D341Med (cell line): ENCODE results near the gene CMYA5.

ENCODE experiments used
- DNase-seq: peaks from one replicate; pipeline ENCODE4 v3.0.0; 2012; ENCODE audit warnings: low spot score

Gene CMYA5

GRCh38 chr5:79834754-79835714 is 145.4 kb downstream of the CMYA5 start:
- DNase-seq = no peak

DNA sequence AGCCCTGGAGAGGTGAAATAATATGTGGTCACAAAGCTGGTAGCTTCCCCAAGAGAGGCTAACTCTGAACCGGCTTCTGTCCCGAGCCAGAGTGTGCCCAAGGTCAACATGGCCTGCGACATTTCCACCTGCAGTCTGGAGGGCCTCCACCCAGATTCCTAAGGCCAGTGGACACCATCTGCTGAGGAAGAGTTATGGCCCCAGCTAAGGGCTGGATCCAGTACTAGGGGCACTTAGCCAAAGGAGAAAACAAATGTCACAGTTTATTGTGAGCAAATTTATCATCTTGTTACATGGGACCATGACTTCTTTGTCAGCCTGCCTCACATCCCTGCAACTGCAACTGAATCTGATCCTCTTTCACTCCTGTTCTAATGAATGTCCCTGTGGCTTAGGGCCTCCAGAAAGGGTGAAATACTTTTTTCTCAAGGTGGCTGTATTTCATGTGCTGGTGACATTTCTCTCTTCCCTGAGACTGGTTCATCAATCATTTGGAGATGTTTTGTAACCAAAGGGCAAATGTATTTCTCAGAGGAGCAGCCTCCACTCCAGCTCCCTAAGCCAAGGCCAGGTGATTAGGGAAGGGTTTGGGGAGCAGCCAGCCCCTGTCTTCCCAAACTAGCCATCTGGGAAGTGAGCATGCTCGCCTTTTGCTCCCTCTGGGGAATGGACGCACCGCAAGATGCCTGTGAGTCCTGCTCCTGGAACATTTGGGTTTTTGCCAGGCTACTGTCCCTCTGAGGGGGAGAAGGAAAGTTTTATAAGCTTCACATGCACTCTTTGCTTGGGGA is 148.3 kb downstream of the CMYA5 start:
- DNase-seq = no peak

GRCh38 chr5:79840084-79840990 is 150.7 kb downstream of the CMYA5 start:
- no peak for DNase-seq

GRCh38 chr5:79841172-79841571 is 151.5 kb downstream of the CMYA5 start:
- no peak for DNase-seq

- no peak for DNase-seq
These were observed 152.6 kb downstream of the CMYA5 start for GRCh38 chr5:79842006-79842881.

DNA sequence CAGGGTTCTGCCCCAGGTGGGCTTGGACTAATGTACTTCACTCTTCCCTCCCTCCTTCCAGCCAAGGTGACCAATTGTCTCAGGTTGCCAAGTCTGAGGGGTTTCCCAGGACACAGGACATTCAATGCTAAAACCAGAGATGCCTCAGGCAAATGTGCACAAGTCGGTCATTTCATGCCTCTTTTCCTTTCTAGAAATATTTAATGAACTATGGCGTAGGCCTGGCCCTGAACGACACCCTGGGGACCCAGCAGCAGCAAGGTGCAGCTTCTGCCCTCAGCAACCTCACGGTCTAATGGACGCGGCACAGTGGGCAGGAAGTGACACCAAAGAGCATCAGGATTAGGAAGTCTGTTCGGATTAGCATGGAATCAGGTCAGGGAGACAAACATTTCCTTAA is 153.4 kb downstream of the CMYA5 start:
- DNase-seq = no peak

DNA sequence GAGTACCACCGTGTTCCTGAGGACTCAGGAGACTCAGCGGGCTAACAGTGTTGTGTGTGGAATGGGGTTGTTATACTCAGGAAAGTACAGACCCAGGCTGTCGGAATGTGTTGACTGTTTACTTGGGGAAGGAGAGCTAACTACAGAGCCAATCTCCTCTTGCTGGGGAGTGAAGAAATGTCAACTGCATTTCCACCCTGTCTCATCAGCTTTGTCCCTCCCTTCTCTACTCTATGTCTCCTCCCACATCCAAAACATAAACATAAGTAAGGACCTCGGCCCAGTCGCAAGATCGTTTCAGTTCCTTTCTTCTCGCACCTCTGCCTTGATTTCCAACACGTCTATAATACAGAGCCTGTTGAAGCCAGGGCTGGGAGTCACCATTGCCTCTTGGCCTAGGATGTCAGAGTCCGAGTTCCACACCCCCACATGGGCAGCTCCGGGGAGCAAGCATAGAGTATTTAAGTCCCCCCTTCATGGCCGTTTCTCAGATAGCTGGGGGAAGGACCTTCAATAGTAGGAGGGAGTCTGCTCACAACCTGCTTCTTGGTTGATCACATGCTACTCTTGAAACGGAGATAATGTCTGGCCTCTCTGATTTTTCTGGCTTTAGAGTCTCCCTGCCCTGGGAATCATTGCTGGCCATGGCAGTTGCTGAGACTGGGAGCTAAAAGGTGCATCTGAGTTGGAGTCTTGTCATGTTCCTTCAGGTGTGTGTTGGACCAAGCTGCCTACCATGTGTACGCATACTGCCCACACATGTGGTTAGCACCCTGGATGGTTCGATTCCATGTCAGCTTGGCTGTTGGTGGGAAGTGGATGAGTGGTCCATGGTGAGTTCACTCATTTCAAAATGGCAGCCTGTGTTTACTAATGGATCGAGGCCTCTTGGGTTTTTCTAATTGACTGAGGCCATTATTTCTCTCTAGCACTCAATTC is 154.1 kb downstream of the CMYA5 start:
- peak; percentile 1 for DNase-seq

DNA sequence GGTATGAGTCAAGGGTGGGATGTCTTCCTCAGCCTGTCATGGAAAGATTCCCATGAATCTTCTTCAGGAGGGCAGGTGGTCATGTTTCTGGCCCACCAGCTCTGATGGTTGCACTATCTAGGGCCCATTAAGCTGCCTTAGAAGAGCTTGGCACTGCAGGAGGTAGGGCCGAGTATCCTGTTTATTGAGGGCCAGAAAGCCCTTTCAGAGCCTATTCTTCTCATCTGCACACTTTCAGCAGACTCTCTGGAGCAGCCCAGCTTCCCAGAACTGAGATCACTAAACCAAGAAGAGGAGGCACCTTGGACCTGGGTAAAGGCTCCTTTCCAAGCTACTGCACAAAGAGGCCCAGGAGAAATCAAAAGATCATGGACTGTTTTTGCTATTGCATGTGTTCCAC is 154.9 kb downstream of the CMYA5 start:
- no peak for DNase-seq

GRCh38 chr5:79845448-79846197 is 156.0 kb downstream of the CMYA5 start:
- DNase-seq = no peak

DNA sequence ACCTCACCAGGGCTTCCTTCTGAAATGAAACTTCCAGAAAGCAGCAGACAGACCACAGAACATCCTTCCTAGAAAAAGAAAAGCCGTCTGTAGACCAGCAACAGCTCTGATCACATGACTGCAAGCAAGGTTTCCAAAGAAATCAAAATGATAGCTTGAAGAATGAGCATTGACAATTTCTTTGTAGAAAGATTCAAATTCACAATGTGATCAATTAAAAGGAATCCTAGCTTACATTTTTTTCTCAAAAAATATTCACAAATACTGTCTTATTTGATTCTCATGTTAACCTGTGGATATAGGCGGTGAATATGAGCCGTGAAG is 156.5 kb downstream of the CMYA5 start:
- DNase-seq = no peak

- no peak for DNase-seq
These were observed 157.9 kb downstream of the CMYA5 start for GRCh38 chr5:79847561-79847960.

DNA sequence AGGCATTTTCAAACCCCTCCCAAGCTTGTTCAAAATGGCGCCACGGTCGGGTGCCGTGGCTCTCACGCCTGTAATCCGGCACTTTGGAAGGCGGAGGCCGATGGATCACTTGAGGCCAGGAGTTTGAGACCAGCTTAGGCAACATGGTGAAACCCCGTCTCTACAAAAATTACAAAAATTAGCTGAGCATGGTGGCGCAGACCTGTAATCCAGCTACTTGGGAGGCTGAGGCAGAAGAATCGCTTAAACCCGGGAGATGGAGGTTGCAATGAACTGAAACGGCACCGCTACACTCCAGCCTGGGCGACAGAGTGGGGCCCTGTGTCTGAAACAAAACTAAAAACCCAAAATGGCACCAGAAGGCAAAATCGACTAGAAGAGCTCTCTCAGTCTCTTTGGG is 159.4 kb downstream of the CMYA5 start:
- no peak for DNase-seq
